A549 (cell line): Measurements from ENCODE around the gene RCCD1. TPM values are rescaled to one million over a fixed set of nuclear protein-coding genes. Genes with fewer than 3 reads are reported as not detected.

Source experiments
- ATOH8 ChIP-seq: fragments of 250-450 bp; sonication (Bioruptor Pico); IDR thresholded peaks from 2 replicates; pipeline ENCODE4 v1.5.0; 2020; ENCODE audit warnings: low read depth, mild to moderate bottlenecking, moderate library complexity
- BHLHE40 ChIP-seq: IDR thresholded peaks from 2 replicates; pipeline ENCODE4 v1.6.1; 2012; ENCODE audit warnings: low read depth, low read length, inconsistent platforms
- CBX8 ChIP-seq: fragments of 200-600 bp; sonication (generic); IDR thresholded peaks from 2 replicates; pipeline ENCODE4 v1.6.1; 2016
- CEBPB ChIP-seq, 2 experiments: fragments of >200 bp in 1 of 2; sonication (Bioruptor Twin) in 1 of 2; formaldehyde crosslinking in 1 of 2; IDR thresholded peaks; 2 replicates each; pipeline ENCODE4 v1.6.1; 2012 to 2016
- CHD2 ChIP-seq: fragments of 150-350 bp; IDR thresholded peaks from 2 replicates; pipeline ENCODE4 v1.6.1; 2014; ENCODE audit warnings: low read length; ENCODE audit not compliant: partially characterized antibody
- CHD4 ChIP-seq: fragments of 200-600 bp; sonication (generic); IDR thresholded peaks from 2 replicates; pipeline ENCODE4 v1.6.1; 2016; ENCODE audit warnings: antibody characterized with exemption, mild to moderate bottlenecking, borderline replicate concordance
- EHMT2 ChIP-seq: fragments of 200-600 bp; sonication (generic); IDR thresholded peaks from 2 replicates; pipeline ENCODE4 v1.6.1; 2016; ENCODE audit warnings: antibody characterized with exemption, low read depth, mild to moderate bottlenecking, moderate library complexity
- EP300 ChIP-seq, 2 experiments: fragments of >200 bp; sonication (Bioruptor Twin); formaldehyde crosslinking; IDR thresholded peaks; 2 replicates in 1 of 2; 3 replicates in 1 of 2; pipeline ENCODE4 v1.6.1; 2016 to 2017
- FOSB ChIP-seq: fragments of 250-450 bp; sonication (Bioruptor Pico); IDR thresholded peaks from 2 replicates; pipeline ENCODE4 v1.5.0; 2020; ENCODE audit warnings: mild to moderate bottlenecking, moderate library complexity
- FOSL2 ChIP-seq, 2 experiments: fragments of 450-650 bp in 1 of 2; fragments of >200 bp in 1 of 2; sonication (Bioruptor Twin) in 1 of 2; formaldehyde crosslinking; IDR thresholded peaks; 2 replicates each; pipeline versions ENCODE4 v1.5.0 to v1.6.1; 2016 to 2020; ENCODE audit warnings: mild to moderate bottlenecking in 1 of 2, moderate library complexity in 1 of 2
- GATA3 ChIP-seq: IDR thresholded peaks from 2 replicates; pipeline ENCODE4 v1.6.1; 2012; ENCODE audit warnings: borderline replicate concordance
- HOXB13 ChIP-seq: fragments of 250-450 bp; sonication (Bioruptor Pico); IDR thresholded peaks from 2 replicates; pipeline ENCODE4 v1.5.0; 2020; ENCODE audit warnings: low read depth, mild to moderate bottlenecking, moderate library complexity
- HOXB5 ChIP-seq: fragments of 250-450 bp; sonication (Bioruptor Pico); IDR thresholded peaks from 2 replicates; pipeline ENCODE4 v1.5.0; 2020; ENCODE audit warnings: mild to moderate bottlenecking, moderate library complexity
- KDM1A ChIP-seq: fragments of 200-600 bp; sonication (generic); IDR thresholded peaks from 2 replicates; pipeline ENCODE4 v1.6.1; 2016; ENCODE audit warnings: low read depth, mild to moderate bottlenecking
- NFE2L2 ChIP-seq: fragments of 150-350 bp; conservative IDR thresholded peaks from 2 replicates; pipeline ENCODE4 v1.6.1; 2014; ENCODE audit warnings: low read length
- NPAS2 ChIP-seq: fragments of 250-450 bp; sonication (Bioruptor Pico); IDR thresholded peaks from 2 replicates; pipeline ENCODE4 v1.8.0; 2022; ENCODE audit warnings: mild to moderate bottlenecking, moderate library complexity, borderline replicate concordance
- NR3C1 ChIP-seq: fragments of >200 bp; sonication (Bioruptor Twin); formaldehyde crosslinking; IDR thresholded peaks from 3 replicates; pipeline ENCODE4 v1.6.1; 2017
- POLR2AphosphoS2 ChIP-seq: conservative IDR thresholded peaks from 2 replicates; pipeline ENCODE4 v1.6.1; 2012; ENCODE audit warnings: low read length, improper control_type of control experiment, inconsistent platforms
- RAD21 ChIP-seq, 2 experiments: fragments of >200 bp in 1 of 2; sonication (Bioruptor Twin) in 1 of 2; formaldehyde crosslinking in 1 of 2; IDR thresholded peaks in 1 of 2; conservative IDR thresholded peaks in 1 of 2; 2 replicates in 1 of 2; 3 replicates in 1 of 2; pipeline ENCODE4 v1.6.1; 2012 to 2018; ENCODE audit warnings: inconsistent platforms in 1 of 2
- REST ChIP-seq: fragments of 200-600 bp; sonication (generic); IDR thresholded peaks from 2 replicates; pipeline ENCODE4 v1.6.1; 2016; ENCODE audit warnings: antibody characterized with exemption, mild to moderate bottlenecking, moderate library complexity
- RNF2 ChIP-seq: fragments of 200-600 bp; sonication (generic); IDR thresholded peaks from 2 replicates; pipeline ENCODE4 v1.6.1; 2016; ENCODE audit warnings: low read depth, mild to moderate bottlenecking, antibody characterized with exemption, moderate library complexity, borderline replicate concordance
- SMC3 ChIP-seq: fragments of >200 bp; sonication (Bioruptor Twin); formaldehyde crosslinking; IDR thresholded peaks from 3 replicates; pipeline ENCODE4 v1.6.1; 2018; ENCODE audit warnings: inconsistent platforms
- ZNF302 ChIP-seq: fragments of 250-450 bp; sonication (Bioruptor Pico); IDR thresholded peaks from 2 replicates; pipeline ENCODE4 v1.9.0; 2021; ENCODE audit warnings: inconsistent platforms, mild to moderate bottlenecking, moderate library complexity
- ZSCAN20 ChIP-seq: fragments of 250-450 bp; sonication (Bioruptor Pico); IDR thresholded peaks from 2 replicates; pipeline ENCODE4 v1.8.0; 2022; ENCODE audit warnings: mild to moderate bottlenecking, moderate library complexity
- polyA plus RNA-seq, 4 experiments: library from polyadenylated mRNA; depleted of rRNA in 3 of 4; stranded (reverse); fragments of >200 nt; fragmentation: RNase III in 1 of 4; extraction: RNeasy Plus Mini Kit Qiagen cat#74134 plus additional on column Dnase treatment in 1 of 4; gene quantifications; 2 replicates in 3 of 4; 3 replicates in 1 of 4; pipeline ENCODE4 v1.2.3, GENCODE V29; 2011 to 2017
- TF ChIP-seq, protein P1 (sequence below): IDR thresholded peaks from 2 replicates; pipeline ENCODE4 v1.6.1; 2012
- TF ChIP-seq, protein P2 (sequence below): fragments of 450-650 bp; IDR thresholded peaks from 2 replicates; pipeline ENCODE4 v1.6.1; 2014; ENCODE audit warnings: antibody characterized with exemption

RCCD1 gene
- polyA plus RNA-seq, 2 of the 4 experiments (the other 2 are of a cell fraction), result 25.3 to 37.2 TPM

DNA sequence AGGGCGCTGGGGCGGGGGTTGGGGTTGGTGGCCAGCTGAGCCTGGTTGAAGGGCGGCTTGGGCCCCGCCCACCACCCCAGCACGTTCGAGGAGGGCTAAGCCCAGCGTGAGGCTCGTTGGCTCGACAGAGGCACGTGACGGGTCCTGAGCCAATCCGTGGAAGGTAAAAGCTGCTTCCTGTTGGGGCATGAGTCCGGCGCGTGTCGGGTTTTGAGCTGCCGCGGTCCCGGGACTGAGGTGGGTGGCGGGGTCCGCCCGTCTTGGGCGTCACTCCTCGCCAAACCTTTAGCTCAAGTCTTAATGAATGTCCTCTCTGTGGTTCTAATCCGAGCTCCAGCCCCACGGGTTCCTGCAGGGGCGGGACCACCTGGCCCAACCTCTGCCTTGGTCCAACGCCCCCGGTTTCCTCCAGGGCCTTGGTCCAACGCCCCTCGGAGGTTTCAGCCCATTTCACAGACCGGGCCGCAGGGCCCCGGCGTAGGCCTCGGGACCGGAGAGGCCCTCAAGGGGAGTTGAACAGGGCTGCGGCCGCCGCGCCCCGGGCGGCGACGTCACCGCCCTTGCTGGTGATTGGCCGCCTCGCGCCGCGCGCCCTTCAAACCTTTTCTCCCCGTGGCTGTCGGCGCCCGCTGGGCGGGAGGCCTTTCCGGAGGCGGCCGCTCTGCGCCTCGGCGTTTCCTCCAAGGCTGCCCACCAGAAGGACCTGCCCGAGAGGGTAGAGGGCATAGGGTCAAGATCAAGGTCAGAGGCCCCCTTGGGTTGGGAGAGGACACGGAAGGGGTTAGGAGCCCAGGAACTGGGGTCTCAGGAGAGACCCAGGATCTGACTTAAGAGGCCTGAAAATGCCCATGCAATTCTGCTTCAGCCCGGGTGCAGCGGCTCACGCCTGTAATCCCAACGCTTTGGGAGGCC is at the start of gene RCCD1 (continued):
- TF ChIP-seq RAD21 (conservative IDR thresholded peaks at IDR 0.05 in 1 of 2, IDR thresholded peaks at IDR 0.05 in 1 of 2), result no peak
- no peak for TF ChIP-seq CHD4
- peak; percentile 84; the same call in 1 of the 2 replicates for TF ChIP-seq POLR2AphosphoS2
- 0 out of 2 replicates have a peak, but pooled peaks have one; percentile 7 for TF ChIP-seq NPAS2 (CRISPR knock-in tag)
- TF ChIP-seq HOXB5 (CRISPR knock-in tag), result peak; percentile 37; the same call in 1 of the 2 replicates
- TF ChIP-seq ZSCAN20, result no peak
- no peak for TF ChIP-seq NFE2L2
- peak; percentile 74; the same call in 1 of the 2 replicates for TF ChIP-seq ATOH8 (CRISPR knock-in tag)
- no peak for TF ChIP-seq CHD2
- TF ChIP-seq NR3C1, result no peak
- TF ChIP-seq RNF2, result no peak
- no peak for TF ChIP-seq CBX8
- TF ChIP-seq SMC3, result no peak
- peak; percentile 51; the same call in 1 of the 2 replicates for TF ChIP-seq HOXB13
- TF ChIP-seq, protein P1, sequence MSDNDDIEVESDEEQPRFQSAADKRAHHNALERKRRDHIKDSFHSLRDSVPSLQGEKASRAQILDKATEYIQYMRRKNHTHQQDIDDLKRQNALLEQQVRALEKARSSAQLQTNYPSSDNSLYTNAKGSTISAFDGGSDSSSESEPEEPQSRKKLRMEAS, result peak; percentile 96
- TF ChIP-seq EHMT2, result no peak
- no peak for TF ChIP-seq CEBPB (IDR thresholded peaks at IDR 0.05)
- TF ChIP-seq BHLHE40, result peak; percentile 87
- TF ChIP-seq KDM1A, result no peak; the same call in 1 of the 2 replicates
- no peak for TF ChIP-seq FOSL2 (IDR thresholded peaks at IDR 0.05)
- TF ChIP-seq FOSL2 (CRISPR knock-in tag; IDR thresholded peaks at IDR 0.05), result peak; percentile 30; the same call in 1 of the 2 replicates
- TF ChIP-seq GATA3, result no peak
- TF ChIP-seq ZNF302 (CRISPR knock-in tag), result no peak
- TF ChIP-seq FOSB (CRISPR knock-in tag), result peak; percentile 81; the same call in 1 of the 2 replicates
- TF ChIP-seq, protein P2, sequence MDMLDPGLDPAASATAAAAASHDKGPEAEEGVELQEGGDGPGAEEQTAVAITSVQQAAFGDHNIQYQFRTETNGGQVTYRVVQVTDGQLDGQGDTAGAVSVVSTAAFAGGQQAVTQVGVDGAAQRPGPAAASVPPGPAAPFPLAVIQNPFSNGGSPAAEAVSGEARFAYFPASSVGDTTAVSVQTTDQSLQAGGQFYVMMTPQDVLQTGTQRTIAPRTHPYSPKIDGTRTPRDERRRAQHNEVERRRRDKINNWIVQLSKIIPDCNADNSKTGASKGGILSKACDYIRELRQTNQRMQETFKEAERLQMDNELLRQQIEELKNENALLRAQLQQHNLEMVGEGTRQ, result peak; percentile 98
- TF ChIP-seq EP300 (IDR thresholded peaks at IDR 0.05), result no peak
- no peak for TF ChIP-seq REST
